CD4-positive, alpha-beta T cell (primary cell): ENCODE results near the gene TICRR. TPM values are rescaled to one million over a fixed set of nuclear protein-coding genes. Genes with fewer than 3 reads are reported as not detected.

ENCODE experiments used
- ATAC-seq: fragments of 200-7000 bp; cut with Tn5 transposase; one replicate; pipeline ENCODE4 v1.10.0; 2022; ENCODE audit warnings: mild to moderate bottlenecking; ENCODE audit not compliant: poor library complexity
- CTCF ChIA-PET: fragments of 350-600 bp; sonication (Branson Sonifier 250); formaldehyde crosslinking; loops from one replicate; lab custom pipeline; 2021; ENCODE audit warnings: antibody characterized with exemption, inconsistent platforms; lab: Charles Lee
- POLR2A ChIA-PET: fragments of 350-600 bp; sonication (Branson Sonifier 250); formaldehyde crosslinking; loops from one replicate; lab custom pipeline; 2021; ENCODE audit warnings: antibody characterized with exemption, inconsistent platforms; lab: Charles Lee
- DNase-seq, 14 experiments: peaks; one replicate each; pipeline ENCODE4 v3.0.0-alpha.2; 2013 to 2020; ENCODE audit warnings: mixed read lengths in 2 of 14
- H3K27ac ChIP-seq, 2 donors: one replicate each; pipeline versions ENCODE4 v1.5.1 to v1.7.0; 2013; ENCODE audit warnings: low read length in 2 of 2, low read depth in 1 of 2, mild to moderate bottlenecking in 1 of 2
- H3K27me3 ChIP-seq, 2 experiments: 1 replicate in 1 of 2; 2 replicates in 1 of 2; pipeline versions ENCODE4 v1.6.1 to v1.7.0; 2013; ENCODE audit warnings: low read length in 2 of 2, control low read depth in 1 of 2, mild to moderate bottlenecking in 1 of 2, moderate library complexity in 1 of 2; ENCODE audit not compliant: insufficient read depth in 2 of 2, control insufficient read depth in 1 of 2
- H3K36me3 ChIP-seq: one replicate; pipeline ENCODE4 v1.6.1; 2013; ENCODE audit warnings: low read length, control low read depth; ENCODE audit not compliant: insufficient read depth
- H3K4me1 ChIP-seq: one replicate; pipeline ENCODE4 v1.6.1; 2013; ENCODE audit warnings: low read length, control low read depth; ENCODE audit not compliant: insufficient read depth
- H3K4me3 ChIP-seq: one replicate; pipeline ENCODE4 v1.5.1; 2013; ENCODE audit warnings: mild to moderate bottlenecking, low read length, moderate library complexity
- H3K9me3 ChIP-seq, 2 experiments: 1 replicate in 1 of 2; 2 replicates in 1 of 2; pipeline versions ENCODE4 v1.6.1 to v1.7.0; 2013; ENCODE audit warnings: low read length in 2 of 2, mild to moderate bottlenecking in 2 of 2, control low read depth in 1 of 2, moderate library complexity in 1 of 2; ENCODE audit not compliant: control insufficient read depth in 1 of 2, insufficient read depth in 1 of 2
- H3K27ac Mint-ChIP-seq: one replicate; pipeline ENCODE4 v1.8.0; 2020; ENCODE audit warnings: mixed read lengths
- H3K27me3 Mint-ChIP-seq: one replicate; pipeline ENCODE4 v1.8.0; 2021; ENCODE audit warnings: mixed read lengths
- H3K36me3 Mint-ChIP-seq: one replicate; pipeline ENCODE4 v1.8.0; 2021; ENCODE audit warnings: low read depth, mixed read lengths
- H3K4me1 Mint-ChIP-seq: one replicate; pipeline ENCODE4 v1.8.0; 2021; ENCODE audit warnings: low read depth, mixed read lengths
- H3K4me3 Mint-ChIP-seq: one replicate; pipeline ENCODE4 v1.8.0; 2020; ENCODE audit warnings: mild to moderate bottlenecking, mixed read lengths
- H3K9me3 Mint-ChIP-seq: one replicate; pipeline ENCODE4 v1.8.0; 2020; ENCODE audit warnings: mixed read lengths
- CTCF ChIP-seq: fragments of 200-600 bp; IDR thresholded peaks from one replicate; pipeline ENCODE4 v1.8.0; 2022; ENCODE audit warnings: antibody characterized with exemption, mild to moderate bottlenecking
- intact Hi-C, 2 experiments: fragments of 100-400 bp; cut with DNase I in 1 of 2; cut with micrococcal nuclease in 1 of 2; formaldehyde crosslinking; loops; one replicate each; pipeline versions ENCODE4 v1.15.1 to v1.9.0; 2023 to 2025; cut with DNase I, micrococcal nuclease
- total RNA-seq, 174 experiments: library from RNA in 2 of 174; stranded (reverse) in 2 of 174; gene quantifications; one replicate each; pipeline ENCODE4 v1.2.3 and lab custom pipeline; 2021 to 2026

TICRR gene
- total RNA-seq, 2 experiments from 2014 or later, result 0.05 to 0.06 TPM

- Mint-ChIP-seq H3K27ac (no peak overlapping the region), H3K36me3 (no peaks in the 10 kb centered on the region), H3K9me3 (no peaks in the 10 kb centered on the region), H3K4me1 (peaks cover 7% of the 10 kb centered on the region), H3K27me3 (peaks cover 72% of the 10 kb centered on the region), H3K4me3 (no peak overlapping the region)
- POLR2A ChIA-PET, result no interaction called here
- H3K27ac ChIP-seq, result no peak overlapping the region
- no peaks in the 10 kb centered on the region for H3K4me1 ChIP-seq
- no peaks in the 10 kb centered on the region for H3K9me3 ChIP-seq
- intact Hi-C loops, result no loop called here
- H3K4me3 ChIP-seq, result no peak overlapping the region
- no peak for ATAC-seq
- DNase-seq, result no peak
- CTCF ChIA-PET, result no interaction called here
- H3K36me3 ChIP-seq, result no peaks in the 10 kb centered on the region
- peaks cover 17 to 18% of the 10 kb centered on the region in 2 experiments for H3K27me3 ChIP-seq
- TF ChIP-seq CTCF, result no peak
These were observed 85.3 kb downstream of the TICRR start for GRCh38 chr15:89660556-89660955.

GRCh38 chr15:89662893-89663626 lies 87.8 kb downstream of the TICRR start:
- CTCF ChIA-PET, result no interaction called here

GRCh38 chr15:89664441-89665350 lies 89.4 kb downstream of the TICRR start:
- no peak overlapping the region for H3K4me3 Mint-ChIP-seq
- ChIA-PET POLR2A (no interaction called here), CTCF (no interaction called here)
- Histone ChIP-seq H3K27ac (no peak overlapping the region), H3K4me1 (peaks cover 3% of the 10 kb centered on the region), H3K27me3 (peaks cover 18 to 27% of the 10 kb centered on the region in 2 experiments), H3K36me3 (no peaks in the 10 kb centered on the region), H3K9me3 (peaks cover 0 to 6% of the 10 kb centered on the region in 2 experiments), H3K4me3 (no peak overlapping the region)
- ATAC-seq, result no peak
- no peak overlapping the region for H3K27ac Mint-ChIP-seq
- H3K4me1 Mint-ChIP-seq, result peaks cover 4% of the 10 kb centered on the region
- no peaks in the 10 kb centered on the region for H3K36me3 Mint-ChIP-seq
- no peaks in the 10 kb centered on the region for H3K9me3 Mint-ChIP-seq
- TF ChIP-seq CTCF, result no peak
- peaks cover 52% of the 10 kb centered on the region for H3K27me3 Mint-ChIP-seq
- DNase-seq, result no peak
- intact Hi-C loops, result no loop called here

More at GRCh38 chr15:89662893-89663626, 87.8 kb downstream of the TICRR start:
- H3K9me3 ChIP-seq, result peaks cover 0 to 6% of the 10 kb centered on the region in 2 experiments
- Mint-ChIP-seq H3K27ac (no peak overlapping the region), H3K36me3 (no peaks in the 10 kb centered on the region), H3K4me3 (no peak overlapping the region), H3K9me3 (no peaks in the 10 kb centered on the region), H3K27me3 (peaks cover 52% of the 10 kb centered on the region), H3K4me1 (peaks cover 4% of the 10 kb centered on the region)
- no peak overlapping the region for H3K4me3 ChIP-seq
- DNase-seq (no peak), ATAC-seq (no peak)
- H3K27ac ChIP-seq, result no peak overlapping the region
- peaks cover 3% of the 10 kb centered on the region for H3K4me1 ChIP-seq
- no peak for TF ChIP-seq CTCF
- H3K27me3 ChIP-seq, result peaks cover 22 to 27% of the 10 kb centered on the region in 2 experiments
- POLR2A ChIA-PET, result no interaction called here
- intact Hi-C loops, result no loop called here
- H3K36me3 ChIP-seq, result no peaks in the 10 kb centered on the region
